ENCODE data around the gene MFRP.

MFRP gene

DNA sequence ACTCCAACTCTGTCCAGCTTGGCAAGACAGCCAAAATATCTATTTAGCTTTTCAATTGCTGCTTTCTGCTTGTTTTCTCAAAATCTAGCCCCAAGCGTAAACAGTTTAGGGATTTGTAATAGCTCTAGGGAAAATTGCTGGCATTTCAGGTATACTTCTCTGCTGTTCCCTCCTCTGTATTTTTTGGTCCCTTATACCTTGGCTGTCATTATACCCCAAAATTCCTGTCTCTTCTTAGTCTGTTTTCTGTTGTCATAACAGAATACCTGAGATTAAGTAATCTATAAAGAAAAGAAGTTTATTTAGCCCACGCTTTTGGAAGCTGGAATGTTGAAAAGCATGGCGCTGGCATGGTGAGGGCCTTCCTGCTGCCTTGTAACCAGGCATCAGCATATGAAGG, 53.0 kb downstream of the MFRP start:
- H2AFZ ChIP-seq (ENCODE audit: low read depth): no peak overlapping the region
- no peak overlapping the region for H3K9ac ChIP-seq
- H3K4me3 ChIP-seq (IDR thresholded peaks at IDR 0.05; ENCODE audit: insufficient read depth, low read depth, low read length): no peak overlapping the region
- TF ChIP-seq, protein P1, sequence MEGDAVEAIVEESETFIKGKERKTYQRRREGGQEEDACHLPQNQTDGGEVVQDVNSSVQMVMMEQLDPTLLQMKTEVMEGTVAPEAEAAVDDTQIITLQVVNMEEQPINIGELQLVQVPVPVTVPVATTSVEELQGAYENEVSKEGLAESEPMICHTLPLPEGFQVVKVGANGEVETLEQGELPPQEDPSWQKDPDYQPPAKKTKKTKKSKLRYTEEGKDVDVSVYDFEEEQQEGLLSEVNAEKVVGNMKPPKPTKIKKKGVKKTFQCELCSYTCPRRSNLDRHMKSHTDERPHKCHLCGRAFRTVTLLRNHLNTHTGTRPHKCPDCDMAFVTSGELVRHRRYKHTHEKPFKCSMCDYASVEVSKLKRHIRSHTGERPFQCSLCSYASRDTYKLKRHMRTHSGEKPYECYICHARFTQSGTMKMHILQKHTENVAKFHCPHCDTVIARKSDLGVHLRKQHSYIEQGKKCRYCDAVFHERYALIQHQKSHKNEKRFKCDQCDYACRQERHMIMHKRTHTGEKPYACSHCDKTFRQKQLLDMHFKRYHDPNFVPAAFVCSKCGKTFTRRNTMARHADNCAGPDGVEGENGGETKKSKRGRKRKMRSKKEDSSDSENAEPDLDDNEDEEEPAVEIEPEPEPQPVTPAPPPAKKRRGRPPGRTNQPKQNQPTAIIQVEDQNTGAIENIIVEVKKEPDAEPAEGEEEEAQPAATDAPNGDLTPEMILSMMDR (conservative IDR thresholded peaks at IDR 0.05; ENCODE audit: low read depth, low read length): no peak
- H3K4me2 ChIP-seq: no peak overlapping the region
- no peak overlapping the region for H3K27ac ChIP-seq
- H3K4me1 ChIP-seq (ENCODE audit: low read depth, poor library complexity, severe bottlenecking): no peaks in the 10 kb centered on the region
- H3K27me3 ChIP-seq (ENCODE audit: insufficient read depth, low read depth): no peaks in the 10 kb centered on the region
- no peaks in the 10 kb centered on the region for H3K36me3 ChIP-seq (ENCODE audit: insufficient read depth)
- H3K79me2 ChIP-seq (ENCODE audit: insufficient read depth, low read depth): no peaks in the 10 kb centered on the region
- H4K20me1 ChIP-seq (ENCODE audit: insufficient read depth): no peaks in the 10 kb centered on the region

DNA sequence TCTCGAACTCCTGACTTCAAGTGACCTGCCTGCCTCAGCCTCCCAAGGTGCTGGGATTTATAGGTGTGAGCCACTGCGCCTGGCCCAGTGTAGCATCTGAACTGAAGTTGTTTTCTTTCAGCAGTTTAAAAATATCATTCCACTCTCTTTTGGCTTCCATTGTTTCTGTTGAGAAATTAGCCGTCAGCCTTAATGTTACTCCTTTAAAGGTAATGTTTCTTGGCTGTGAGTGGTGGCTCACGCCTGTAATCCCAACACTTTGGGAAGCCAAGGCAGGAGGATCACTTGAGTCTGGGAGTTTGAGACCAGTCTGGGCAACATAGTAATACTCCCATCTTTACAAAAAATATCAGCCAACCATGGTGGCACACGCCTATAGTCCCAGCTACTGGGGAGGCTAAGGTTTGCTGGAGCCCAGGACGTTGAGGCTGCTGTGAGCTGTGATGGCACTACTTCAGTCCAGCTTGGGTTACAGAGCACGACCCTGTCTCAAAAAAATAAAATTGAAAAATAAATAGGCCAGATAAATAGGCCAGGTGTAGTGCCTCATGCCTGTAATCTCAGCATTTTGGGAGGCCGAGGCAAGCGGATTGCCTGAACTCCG, 55.5 kb downstream of the MFRP start:
- no peaks in the 10 kb centered on the region for H3K4me1 ChIP-seq (ENCODE audit: low read depth, poor library complexity, severe bottlenecking)

More for the DNA sequence above, 55.5 kb downstream of the MFRP start:
- H3K4me2 ChIP-seq: no peak overlapping the region
- H3K36me3 ChIP-seq (ENCODE audit: insufficient read depth): no peaks in the 10 kb centered on the region
- no peaks in the 10 kb centered on the region for H4K20me1 ChIP-seq (ENCODE audit: insufficient read depth)
- H3K9ac ChIP-seq: no peak overlapping the region
- TF ChIP-seq, protein P1 (conservative IDR thresholded peaks at IDR 0.05; ENCODE audit: low read depth, low read length): no peak
- H3K4me3 ChIP-seq (IDR thresholded peaks at IDR 0.05; ENCODE audit: insufficient read depth, low read depth, low read length): no peak overlapping the region
- H2AFZ ChIP-seq (ENCODE audit: low read depth): no peak overlapping the region
- H3K79me2 ChIP-seq (ENCODE audit: insufficient read depth, low read depth): no peaks in the 10 kb centered on the region
- H3K27me3 ChIP-seq (ENCODE audit: insufficient read depth, low read depth): no peaks in the 10 kb centered on the region
- no peak overlapping the region for H3K27ac ChIP-seq
